Erythroblast (primary cell): Measurements from ENCODE around the gene PIP.
"Not testable (repeated sequence)": the region's sequence is repeated elsewhere in the genome, so short reads cannot be mapped to it uniquely, and the experiment has no call there.

Source experiments
- GATA1 ChIP-seq: IDR thresholded peaks from 2 replicates; pipeline ENCODE4 v1.6.1; 2011; ENCODE audit warnings: low read depth, mild to moderate bottlenecking, control low read depth, low read length, moderate library complexity
- POLR2A ChIP-seq: IDR thresholded peaks from 2 replicates; pipeline ENCODE4 v1.6.1; 2011; ENCODE audit warnings: mild to moderate bottlenecking, low read length

- not testable (repeated sequence) for TF ChIP-seq POLR2A, GATA1
Observed at GRCh38 chr7:143158617-143159016, 26.7 kb downstream of the PIP start.
